GM19372 (cell line): ENCODE measurements around the gene PTPRN2.
"Not testable (repeated sequence)": the region's sequence is repeated elsewhere in the genome, so short reads cannot be mapped to it uniquely, and the experiment has no call there.

Source experiments
- ATAC-seq: cut with Tn5 transposase; IDR thresholded peaks from one replicate; pipeline ENCODE4 v1.9.1; 2021; ENCODE audit warnings: mild to moderate bottlenecking, low read depth, moderate library complexity; ENCODE audit not compliant: unreplicated experiment

Gene PTPRN2

GRCh38 chr7:157793973-157794745 is 793.5 kb downstream of the PTPRN2 start:
- ATAC-seq, result no peak

GRCh38 chr7:157793087-157793353 is 794.6 kb downstream of the PTPRN2 start:
- ATAC-seq, result no peak

- ATAC-seq, result no peak
Observed at GRCh38 chr7:157792241-157793086, 795.2 kb downstream of the PTPRN2 start.

GRCh38 chr7:157791666-157792065 is 796.0 kb downstream of the PTPRN2 start:
- no peak for ATAC-seq

GRCh38 chr7:157791261-157791660 is 796.4 kb downstream of the PTPRN2 start:
- no peak for ATAC-seq

DNA sequence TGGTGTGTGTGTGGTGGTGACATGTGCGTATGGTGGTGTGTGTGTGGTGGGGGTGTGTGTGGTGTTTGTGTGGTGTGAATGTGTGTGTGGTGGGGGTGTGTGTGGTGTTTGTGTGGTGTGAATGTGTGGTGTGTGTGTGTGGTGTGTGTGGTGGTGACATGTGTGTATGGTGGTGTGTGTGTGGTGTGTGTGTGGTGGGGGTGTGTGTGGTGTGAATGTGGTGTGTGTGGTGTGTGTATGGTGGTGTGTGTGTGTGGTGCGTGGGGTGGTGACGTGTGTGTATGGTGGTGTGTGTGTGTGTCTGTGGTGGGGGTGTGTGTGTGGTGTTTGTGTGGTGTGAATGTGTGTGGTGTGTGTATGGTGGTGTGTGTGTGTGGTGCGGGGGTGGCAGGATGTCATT is 797.7 kb downstream of the PTPRN2 start:
- no peak for ATAC-seq

GRCh38 chr7:157789094-157789493 is 798.5 kb downstream of the PTPRN2 start:
- ATAC-seq, result no peak

DNA sequence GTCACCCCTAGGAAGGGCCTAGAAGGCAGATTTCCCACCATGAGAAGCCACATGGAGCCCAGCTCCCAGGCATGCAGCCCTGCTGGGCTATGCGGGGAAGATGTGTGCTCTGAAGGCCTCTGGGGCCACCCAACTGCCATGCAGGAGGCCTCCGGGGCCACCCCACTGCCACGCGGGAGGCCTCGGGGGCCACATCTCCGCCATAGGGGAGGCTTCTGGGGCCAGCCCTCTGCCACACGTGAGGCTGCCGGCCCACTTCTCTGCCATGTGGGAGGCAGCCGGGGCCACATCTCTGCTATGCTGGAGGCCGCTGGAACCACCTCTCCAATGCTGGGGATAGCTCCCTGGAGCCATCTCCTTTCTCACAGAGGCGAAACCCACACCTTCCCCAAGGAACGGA is 799.0 kb downstream of the PTPRN2 start:
- no peak for ATAC-seq

- ATAC-seq, result no peak
Observed at GRCh38 chr7:157787275-157787701, 800.3 kb downstream of the PTPRN2 start.

GRCh38 chr7:157786375-157787274 is 801.0 kb downstream of the PTPRN2 start:
- ATAC-seq, result no peak

GRCh38 chr7:157785486-157786186 is 802.0 kb downstream of the PTPRN2 start:
- ATAC-seq, result no peak

GRCh38 chr7:157784979-157785441 is 802.6 kb downstream of the PTPRN2 start:
- ATAC-seq, result no peak

GRCh38 chr7:157784041-157784835 is 803.4 kb downstream of the PTPRN2 start:
- no peak for ATAC-seq

- ATAC-seq, result no peak
Observed at GRCh38 chr7:157782041-157782440, 805.6 kb downstream of the PTPRN2 start.

- ATAC-seq, result no peak
Observed at GRCh38 chr7:157780721-157781120, 806.9 kb downstream of the PTPRN2 start.

GRCh38 chr7:157780312-157780711 is 807.3 kb downstream of the PTPRN2 start:
- ATAC-seq, result no peak

GRCh38 chr7:157779206-157779605 is 808.4 kb downstream of the PTPRN2 start:
- ATAC-seq, result no peak

- not testable (repeated sequence) for ATAC-seq
Observed at GRCh38 chr7:157777194-157777762, 810.3 kb downstream of the PTPRN2 start.
